Activated CD4-positive, alpha-beta memory T cell treated with anti-CD3 and anti-CD28 coated beads for 36 hours (primary cell): ENCODE measurements around the gene PALLD. TPM values are rescaled to one million over a fixed set of nuclear protein-coding genes. Genes with fewer than 3 reads are reported as not detected.

Source experiments
- CTCF ChIA-PET: fragments of 350-600 bp; sonication (Branson Sonifier 250); formaldehyde crosslinking; loops from one replicate; lab custom pipeline; 2021; ENCODE audit warnings: antibody characterized with exemption, inconsistent platforms; lab: Charles Lee
- POLR2A ChIA-PET: fragments of 350-600 bp; sonication (Branson Sonifier 250); formaldehyde crosslinking; loops from one replicate; lab custom pipeline; 2021; ENCODE audit warnings: antibody characterized with exemption; lab: Charles Lee
- DNase-seq: peaks from one replicate; pipeline ENCODE4 v3.0.0-alpha.2; 2020
- H3K27ac Mint-ChIP-seq: one replicate; pipeline ENCODE4 v1.8.0; 2021; ENCODE audit warnings: mixed read lengths
- H3K27me3 Mint-ChIP-seq: one replicate; pipeline ENCODE4 v1.8.0; 2021; ENCODE audit warnings: mixed read lengths
- H3K36me3 Mint-ChIP-seq: one replicate; pipeline ENCODE4 v1.8.0; 2021; ENCODE audit warnings: mixed read lengths
- H3K4me1 Mint-ChIP-seq: one replicate; pipeline ENCODE4 v1.8.0; 2021; ENCODE audit warnings: low read depth, mixed read lengths
- H3K4me3 Mint-ChIP-seq: one replicate; pipeline ENCODE4 v1.8.0; 2021; ENCODE audit warnings: mild to moderate bottlenecking, mixed read lengths
- H3K9me3 Mint-ChIP-seq: one replicate; pipeline ENCODE4 v1.8.0; 2021; ENCODE audit warnings: mixed read lengths
- intact Hi-C: fragments of 100-400 bp; cut with micrococcal nuclease; formaldehyde crosslinking; loops from one replicate; pipeline ENCODE4 v1.15.1; 2023
- total RNA-seq, 2 experiments: library from RNA; stranded (reverse); gene quantifications; one replicate each; pipeline ENCODE4 v1.2.3, GENCODE V29; 2021

The PALLD gene
- total RNA-seq, 2 experiments from 2014 or later = 8.9 to 9.4 TPM

GRCh38 chr4:168541266-168541953, 44.6 kb downstream of the PALLD start:
- no peak overlapping the region for H3K4me3 Mint-ChIP-seq
- peaks cover 6% of the 10 kb centered on the region for H3K4me1 Mint-ChIP-seq
- ChIA-PET POLR2A (no interaction called here), CTCF (interaction anchor here (0.7 kb wide), 1 partner anchor 318 kb away, joined by 4 read pairs; no protein-coding TSS in a partner anchor)
- DNase-seq = no peak
- intact Hi-C loops = loop anchor here (2.0 kb wide), 1 partner anchor 61 kb away; the partner anchor contains the start of gene DDX60L
- H3K36me3 Mint-ChIP-seq = no peaks in the 10 kb centered on the region
- H3K9me3 Mint-ChIP-seq = no peaks in the 10 kb centered on the region
- H3K27ac Mint-ChIP-seq = no peak overlapping the region
- peaks cover 3% of the 10 kb centered on the region for H3K27me3 Mint-ChIP-seq

GRCh38 chr4:168549143-168549542, 52.3 kb downstream of the PALLD start:
- DNase-seq = no peak
- ChIA-PET POLR2A (no interaction called here), CTCF (no interaction called here)
- Mint-ChIP-seq H3K27me3 (peaks cover 5% of the 10 kb centered on the region), H3K9me3 (no peaks in the 10 kb centered on the region), H3K4me3 (no peak overlapping the region), H3K4me1 (no peaks in the 10 kb centered on the region), H3K36me3 (no peaks in the 10 kb centered on the region), H3K27ac (no peak overlapping the region)
- intact Hi-C loops = no loop called here

GRCh38 chr4:168550064-168550766, 53.4 kb downstream of the PALLD start:
- Mint-ChIP-seq H3K4me3 (no peak overlapping the region), H3K27ac (no peak overlapping the region), H3K9me3 (no peaks in the 10 kb centered on the region), H3K27me3 (peaks cover 5% of the 10 kb centered on the region), H3K36me3 (no peaks in the 10 kb centered on the region), H3K4me1 (no peaks in the 10 kb centered on the region)
- no peak for DNase-seq
- ChIA-PET CTCF (interaction anchor here (1.0 kb wide), 1 partner anchor 18 kb away, joined by 3 read pairs; no protein-coding TSS in a partner anchor), POLR2A (no interaction called here)
- intact Hi-C loops = loop anchor here (1.0 to 10.0 kb wide), 2 partner anchors 10 to 365 kb away; no protein-coding TSS in a partner anchor

GRCh38 chr4:168551211-168551610, 54.4 kb downstream of the PALLD start:
- Mint-ChIP-seq H3K27me3 (peaks cover 4% of the 10 kb centered on the region), H3K9me3 (no peaks in the 10 kb centered on the region), H3K36me3 (no peaks in the 10 kb centered on the region), H3K27ac (no peak overlapping the region), H3K4me3 (no peak overlapping the region), H3K4me1 (no peaks in the 10 kb centered on the region)
- intact Hi-C loops = loop anchor here (10.0 kb wide), 1 partner anchor 366 kb away; no protein-coding TSS in a partner anchor
- DNase-seq = no peak
- CTCF ChIA-PET = interaction anchor here (0.7 kb wide), 1 partner anchor 553 kb away, joined by 4 read pairs; no protein-coding TSS in a partner anchor
- POLR2A ChIA-PET = no interaction called here

GRCh38 chr4:168551945-168552695, 55.3 kb downstream of the PALLD start:
- H3K27ac Mint-ChIP-seq = no peak overlapping the region
- H3K4me3 Mint-ChIP-seq = no peak overlapping the region
- intact Hi-C loops = loop anchor here (10.0 kb wide), 1 partner anchor 367 kb away; no protein-coding TSS in a partner anchor
- DNase-seq = no peak
- CTCF ChIA-PET = interaction anchor here (0.7 to 1.4 kb wide), 2 partner anchors 371 to 554 kb away, joined by 3 to 4 read pairs; no protein-coding TSS in a partner anchor
- no peaks in the 10 kb centered on the region for H3K4me1 Mint-ChIP-seq
- H3K27me3 Mint-ChIP-seq = peaks cover 4% of the 10 kb centered on the region
- POLR2A ChIA-PET = no interaction called here
- no peaks in the 10 kb centered on the region for H3K9me3 Mint-ChIP-seq
- H3K36me3 Mint-ChIP-seq = no peaks in the 10 kb centered on the region

- CTCF ChIA-PET = no interaction called here
Observed at GRCh38 chr4:168553714-168554370, 57.0 kb downstream of the PALLD start.

GRCh38 chr4:168555437-168555836, 58.6 kb downstream of the PALLD start:
- H3K9me3 Mint-ChIP-seq = no peaks in the 10 kb centered on the region
- H3K4me1 Mint-ChIP-seq = no peaks in the 10 kb centered on the region
- ChIA-PET CTCF (no interaction called here), POLR2A (no interaction called here)
- no peak overlapping the region for H3K27ac Mint-ChIP-seq
- intact Hi-C loops = loop anchor here (10.0 kb wide), 1 partner anchor 371 kb away; no protein-coding TSS in a partner anchor
- no peak for DNase-seq
- peaks cover 10% of the 10 kb centered on the region for H3K27me3 Mint-ChIP-seq
- no peaks in the 10 kb centered on the region for H3K36me3 Mint-ChIP-seq
- H3K4me3 Mint-ChIP-seq = no peak overlapping the region

More at GRCh38 chr4:168553714-168554370, 57.0 kb downstream of the PALLD start:
- no peaks in the 10 kb centered on the region for H3K9me3 Mint-ChIP-seq
- H3K27ac Mint-ChIP-seq = no peak overlapping the region
- DNase-seq = no peak
- peaks cover 10% of the 10 kb centered on the region for H3K27me3 Mint-ChIP-seq
- H3K4me1 Mint-ChIP-seq = no peaks in the 10 kb centered on the region
- intact Hi-C loops = loop anchor here (10.0 kb wide), 1 partner anchor 369 kb away; no protein-coding TSS in a partner anchor
- no peak overlapping the region for H3K4me3 Mint-ChIP-seq
- no peaks in the 10 kb centered on the region for H3K36me3 Mint-ChIP-seq
- POLR2A ChIA-PET = no interaction called here

- H3K36me3 Mint-ChIP-seq = no peaks in the 10 kb centered on the region
- intact Hi-C loops = loop anchor here (10.0 kb wide), 1 partner anchor 373 kb away; no protein-coding TSS in a partner anchor
- peaks cover 12% of the 10 kb centered on the region for H3K27me3 Mint-ChIP-seq
- no peak for DNase-seq
- no peaks in the 10 kb centered on the region for H3K4me1 Mint-ChIP-seq
- H3K4me3 Mint-ChIP-seq = no peak overlapping the region
- H3K9me3 Mint-ChIP-seq = no peaks in the 10 kb centered on the region
- ChIA-PET POLR2A (no interaction called here), CTCF (no interaction called here)
- no peak overlapping the region for H3K27ac Mint-ChIP-seq
Observed at GRCh38 chr4:168557658-168558057, 60.8 kb downstream of the PALLD start.

- Mint-ChIP-seq H3K27me3 (peaks cover 11% of the 10 kb centered on the region), H3K4me3 (no peak overlapping the region), H3K27ac (no peak overlapping the region), H3K9me3 (no peaks in the 10 kb centered on the region), H3K36me3 (no peaks in the 10 kb centered on the region), H3K4me1 (no peaks in the 10 kb centered on the region)
- ChIA-PET CTCF (no interaction called here), POLR2A (no interaction called here)
- DNase-seq = no peak
- intact Hi-C loops = loop anchor here (10.0 kb wide), 1 partner anchor 374 kb away; no protein-coding TSS in a partner anchor
Observed at GRCh38 chr4:168558599-168558998, 61.7 kb downstream of the PALLD start.

- POLR2A ChIA-PET = no interaction called here
- Mint-ChIP-seq H3K36me3 (no peaks in the 10 kb centered on the region), H3K4me1 (no peaks in the 10 kb centered on the region), H3K4me3 (no peak overlapping the region), H3K9me3 (no peaks in the 10 kb centered on the region), H3K27ac (no peak overlapping the region), H3K27me3 (peaks cover 11% of the 10 kb centered on the region)
- CTCF ChIA-PET = no interaction called here
- intact Hi-C loops = no loop called here
- DNase-seq = no peak
Observed at GRCh38 chr4:168560184-168561180, 63.6 kb downstream of the PALLD start.
